ENCODE results near the gene PPIF. TPM values are rescaled to one million over a fixed set of nuclear protein-coding genes. Genes with fewer than 3 reads are reported as not detected.
A peak's percentile ranks its signal among the peaks of the same experiment; 100 is the strongest.

Gene PPIF
- total RNA-seq, 4 donors from 2014 or later = 35.7 to 57.8 (median 45.0) TPM

GRCh38 chr10:79383974-79384606, 36.8 kb downstream of the PPIF start:
- Histone ChIP-seq H3K27ac (no peak overlapping the region), H3K4me3 (no peak overlapping the region), H3K36me3 (peaks cover 0 to 14% (median 0%) of the 10 kb centered on the region in 3 donors), H3K9me3 (no peaks in the 10 kb centered on the region), H3K4me1 (peaks cover 0 to 26% (median 0%) of the 10 kb centered on the region in 4 donors), H3K27me3 (no peaks in the 10 kb centered on the region)
- DNase-seq = peak in 1 of 3 donors; percentile 42
- TF ChIP-seq POLR2A (IDR thresholded peaks at IDR 0.05) (no peak), CTCF (IDR thresholded peaks at IDR 0.05) (no peak)

- H3K4me1 ChIP-seq = peaks cover 0 to 18% (median 0%) of the 10 kb centered on the region in 4 donors
- H3K27ac ChIP-seq = no peak overlapping the region
- peak in 1 of 3 donors; percentile 17 for DNase-seq
- no peak overlapping the region for H3K4me3 ChIP-seq
- peaks cover 0 to 14% (median 0%) of the 10 kb centered on the region in 3 donors for H3K36me3 ChIP-seq
- no peaks in the 10 kb centered on the region for H3K27me3 ChIP-seq
- no peaks in the 10 kb centered on the region for H3K9me3 ChIP-seq
- no peak for TF ChIP-seq POLR2A (IDR thresholded peaks at IDR 0.05)
- TF ChIP-seq CTCF (IDR thresholded peaks at IDR 0.05) = no peak
These were observed 37.6 kb downstream of the PPIF start for GRCh38 chr10:79384773-79385391.

GRCh38 chr10:79385392-79385795, 38.1 kb downstream of the PPIF start:
- Histone ChIP-seq H3K36me3 (peaks cover 0 to 14% (median 0%) of the 10 kb centered on the region in 3 donors), H3K27ac (no peak overlapping the region), H3K9me3 (no peaks in the 10 kb centered on the region), H3K4me3 (no peak overlapping the region), H3K4me1 (peaks cover 0 to 13% (median 0%) of the 10 kb centered on the region in 4 donors), H3K27me3 (no peaks in the 10 kb centered on the region)
- TF ChIP-seq POLR2A (IDR thresholded peaks at IDR 0.05) (no peak), CTCF (IDR thresholded peaks at IDR 0.05) (no peak)
- DNase-seq = peak in 1 of 3 donors; percentile 36

GRCh38 chr10:79385804-79386531, 38.7 kb downstream of the PPIF start:
- H3K36me3 ChIP-seq = peaks cover 0 to 14% (median 0%) of the 10 kb centered on the region in 3 donors
- no peaks in the 10 kb centered on the region for H3K27me3 ChIP-seq
- no peaks in the 10 kb centered on the region for H3K9me3 ChIP-seq
- H3K4me3 ChIP-seq = no peak overlapping the region
- no peak overlapping the region for H3K27ac ChIP-seq
- peak; percentile 12 to 40 (median 36) for DNase-seq
- H3K4me1 ChIP-seq = peaks cover 0 to 7% (median 0%) of the 10 kb centered on the region in 4 donors
- TF ChIP-seq POLR2A (IDR thresholded peaks at IDR 0.05) (no peak), CTCF (IDR thresholded peaks at IDR 0.05) (no peak)

- Histone ChIP-seq H3K36me3 (peaks cover 0 to 14% (median 0%) of the 10 kb centered on the region in 3 donors), H3K4me3 (no peak overlapping the region), H3K27ac (peak overlapping the region in 1 of 4 donors; percentile 26), H3K27me3 (no peaks in the 10 kb centered on the region), H3K9me3 (no peaks in the 10 kb centered on the region), H3K4me1 (no peaks in the 10 kb centered on the region)
- DNase-seq = peak; percentile 13 to 46 (median 40)
- TF ChIP-seq CTCF (IDR thresholded peaks at IDR 0.05) (no peak), POLR2A (IDR thresholded peaks at IDR 0.05) (no peak)
These were observed 39.6 kb downstream of the PPIF start for GRCh38 chr10:79386637-79387465.
